Dedifferentiated amniotic fluid mesenchymal stem cell (primary cell): ENCODE measurements around the gene COL11A1.
"Not testable (repeated sequence)": the region's sequence is repeated elsewhere in the genome, so short reads cannot be mapped to it uniquely, and the experiment has no call there.

Experiments used
- DNase-seq: peaks from one replicate; pipeline ENCODE4 v3.0.0-alpha.2; 2016; ENCODE audit errors: extremely low spot score

Gene COL11A1

DNA sequence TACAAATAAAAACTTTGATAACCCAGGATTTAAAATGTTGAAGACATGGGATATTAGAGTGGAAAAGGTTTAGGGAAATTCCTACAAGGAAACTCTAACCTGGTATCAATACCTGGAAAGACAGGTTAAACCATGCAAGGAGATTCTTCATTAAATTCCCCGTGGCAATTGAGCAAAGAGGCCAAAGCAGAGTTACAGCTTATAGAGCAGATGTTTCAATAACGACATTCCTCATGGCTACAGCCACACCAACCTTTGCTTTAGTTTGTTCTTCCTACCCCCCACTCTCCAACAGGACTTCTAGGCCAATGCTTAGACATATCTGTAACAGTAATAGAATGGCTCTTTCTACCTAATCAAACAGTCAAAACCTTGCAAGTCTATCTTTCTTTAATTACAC lies 271.3 kb downstream of the COL11A1 start:
- DNase-seq: no peak

DNA sequence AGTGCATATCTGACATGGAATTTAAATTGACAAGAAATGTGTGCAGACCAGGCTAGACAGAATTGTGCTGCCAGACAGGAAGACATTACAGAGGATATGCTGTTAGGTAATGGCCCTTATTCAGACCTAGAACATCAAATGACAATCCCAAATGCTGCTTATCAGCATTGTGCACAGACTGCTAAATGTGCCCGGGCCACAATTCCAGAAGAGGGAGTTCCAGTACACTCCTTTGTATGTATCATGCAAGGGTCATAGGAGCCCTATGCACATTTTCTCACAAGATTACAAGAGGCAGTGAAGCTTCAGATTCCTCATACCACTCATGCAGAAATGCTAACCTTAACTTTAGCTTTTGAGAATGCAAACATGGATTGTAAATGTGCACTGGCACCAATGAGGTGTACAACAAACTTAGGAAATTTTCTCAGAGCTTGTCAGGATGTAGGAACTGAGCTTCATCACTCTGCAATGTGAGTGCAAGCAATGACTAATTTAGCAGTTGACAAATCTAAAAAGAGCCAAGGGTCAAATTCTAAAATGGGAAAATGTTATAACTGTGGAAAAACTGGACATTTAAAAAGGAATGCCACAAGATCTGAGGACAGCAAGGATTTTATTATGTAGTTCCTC lies 273.5 kb downstream of the COL11A1 start:
- DNase-seq: peak; percentile 39

DNA sequence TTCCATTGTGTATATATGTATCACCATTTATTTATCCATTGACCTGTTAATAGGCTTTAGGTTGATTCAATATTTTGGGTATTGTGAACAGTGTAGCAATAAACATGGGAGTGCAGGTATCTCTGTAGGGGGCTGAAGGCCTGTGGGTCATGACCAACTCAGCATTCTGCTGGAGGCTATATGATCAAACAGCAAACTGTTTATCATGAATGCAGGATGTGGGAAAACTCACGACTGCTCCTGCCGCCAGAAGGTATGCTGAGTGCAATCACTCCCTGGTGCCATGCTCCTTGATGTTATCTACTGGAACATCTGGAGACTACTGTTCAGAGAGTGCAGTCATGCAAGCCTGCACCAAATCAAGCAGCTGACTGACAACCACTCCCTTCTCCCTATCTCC lies 275.2 kb downstream of the COL11A1 start:
- no peak for DNase-seq

DNA sequence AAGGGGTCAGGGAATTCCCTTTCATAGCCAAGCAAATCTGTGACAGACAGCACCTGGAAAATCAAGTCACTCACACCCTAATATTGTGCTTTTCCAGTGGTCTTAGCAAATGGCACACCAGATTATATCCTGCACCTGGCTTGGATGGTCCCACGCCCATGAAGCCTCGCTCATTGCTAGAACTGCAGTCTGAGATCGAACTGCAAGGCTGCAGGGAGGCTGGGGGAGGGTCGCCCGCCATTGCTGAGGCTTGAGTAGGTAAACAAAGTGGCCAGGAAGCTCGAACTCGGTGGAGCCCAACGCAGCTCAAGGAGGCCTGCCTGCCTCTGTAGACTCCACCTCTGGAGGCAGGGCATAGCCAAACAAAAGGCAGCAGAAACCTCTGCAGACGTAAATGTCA lies 281.6 kb downstream of the COL11A1 start:
- not testable (repeated sequence) for DNase-seq
